Measurements from ENCODE around the gene NRG2. TPM values are rescaled to one million over a fixed set of nuclear protein-coding genes. Genes with fewer than 3 reads are reported as not detected.

NRG2 gene
- total and polyA plus RNA-seq, 2 of the 4 experiments (the other 2 are of a cell fraction) = 0.18 TPM; not detected in 1

DNA sequence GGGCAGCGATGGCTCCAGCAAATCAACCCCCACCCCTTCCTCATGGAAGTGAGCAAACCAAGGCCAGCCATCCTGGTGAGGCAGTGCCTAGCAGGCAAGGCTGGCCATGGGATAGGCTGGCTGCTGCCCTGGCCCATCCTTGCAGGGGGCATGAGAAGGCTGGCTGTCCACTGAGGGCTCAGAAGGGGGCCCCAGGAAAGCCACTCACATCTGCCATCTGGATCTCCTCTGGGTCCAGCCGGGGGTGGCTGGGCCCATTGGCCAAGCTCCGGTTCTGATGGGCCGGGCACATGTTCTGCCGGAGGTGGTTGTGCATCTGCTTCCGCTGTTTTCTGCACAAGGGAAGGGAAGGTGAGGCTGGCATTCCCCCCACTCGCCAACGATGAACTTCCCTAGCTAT lies 190.4 kb downstream of the NRG2 start:
- Histone ChIP-seq H2AK9ac (replicated peaks; ENCODE audit: low read depth, low read length, poor library complexity) (no peak overlapping the region), H2AK5ac (ENCODE audit: low read depth, low read length) (no peak overlapping the region), H3K79me1 (ENCODE audit: low read depth in 1 of 2, low read length in 2 of 2) (no peaks in the 10 kb centered on the region), H3K9me1 (ENCODE audit: insufficient read depth, low read length) (0 out of 2 replicates have a peak, but pooled peaks cover 4% of the 10 kb centered on the region), H2BK20ac (ENCODE audit: low read depth, low read length) (no peak overlapping the region), H3K9me3 (ENCODE audit: control insufficient read depth, insufficient read depth, low read length) (no peaks in the 10 kb centered on the region), H3K23ac (ENCODE audit: low read depth, low read length) (no peak overlapping the region), H3K14ac (replicated peaks; ENCODE audit: low read depth, low read length) (no peak overlapping the region), H3K9ac (ENCODE audit: low read depth, low read length) (no peak overlapping the region), H2AFZ (replicated peaks; ENCODE audit: low read length, poor library complexity) (no peak overlapping the region), H4K8ac (ENCODE audit: low read depth in 2 of 2, low read length in 2 of 2) (no peak overlapping the region), H3K18ac (ENCODE audit: low read depth, low read length) (no peak overlapping the region), H3K4me1 (ENCODE audit: control insufficient read depth, insufficient read depth, low read length) (no peaks in the 10 kb centered on the region), H4K91ac (ENCODE audit: insufficient read depth, low read depth, low read length) (no peak overlapping the region), H3K56ac (ENCODE audit: extremely low read depth, insufficient read depth, low read length) (no peak overlapping the region), H3K27ac (ENCODE audit: insufficient read depth, low read length) (no peak overlapping the region), H3K4me3 (ENCODE audit: insufficient read depth, low read depth, low read length) (no peak overlapping the region), H3K36me3 (ENCODE audit: control insufficient read depth, insufficient read depth, low read length) (no peaks in the 10 kb centered on the region), H2BK120ac (ENCODE audit: low read depth, low read length) (no peak overlapping the region), H4K20me1 (ENCODE audit: insufficient read depth, low read length) (no peaks in the 10 kb centered on the region), H3K27me3 (ENCODE audit: control insufficient read depth, insufficient read depth, low read length) (peaks cover 66% of the 10 kb centered on the region), H2BK15ac (ENCODE audit: low read depth, low read length) (no peak overlapping the region), H3K4me2 (ENCODE audit: low read depth, low read length) (no peak overlapping the region), H4K5ac (ENCODE audit: low read depth, low read length) (no peak overlapping the region), H3K4ac (ENCODE audit: low read depth, low read length) (no peak overlapping the region), H2BK5ac (ENCODE audit: low read depth, low read length, poor library complexity, severe bottlenecking) (no peak overlapping the region)
- no peak for TF ChIP-seq RCOR1 (IDR thresholded peaks at IDR 0.05; ENCODE audit: insufficient replicate concordance, low read length)
- no peak for TF ChIP-seq MAFK (IDR thresholded peaks at IDR 0.05; ENCODE audit: low read depth, low read length)
- no peak for TF ChIP-seq RFX5 (IDR thresholded peaks at IDR 0.05; ENCODE audit: low read depth, low read length)
- no peak for TF ChIP-seq MAZ (IDR thresholded peaks at IDR 0.05; ENCODE audit: borderline replicate concordance, low read depth, low read length)
- no peak for TF ChIP-seq RAD21 (IDR thresholded peaks at IDR 0.05; ENCODE audit: low read length)
- TF ChIP-seq ELK1 (IDR thresholded peaks at IDR 0.05; ENCODE audit: borderline replicate concordance, low read depth, low read length) = no peak
- no peak for TF ChIP-seq CHD1 (IDR thresholded peaks at IDR 0.05; ENCODE audit: low read depth, low read length)
- no peak for TF ChIP-seq FOS (IDR thresholded peaks at IDR 0.05; ENCODE audit: low read depth, low read length)
- TF ChIP-seq BHLHE40 (IDR thresholded peaks at IDR 0.05; ENCODE audit: low read depth, low read length) = no peak
- no peak for TF ChIP-seq SMC3 (IDR thresholded peaks at IDR 0.05; ENCODE audit: low read depth, low read length)
- TF ChIP-seq, protein P1, sequence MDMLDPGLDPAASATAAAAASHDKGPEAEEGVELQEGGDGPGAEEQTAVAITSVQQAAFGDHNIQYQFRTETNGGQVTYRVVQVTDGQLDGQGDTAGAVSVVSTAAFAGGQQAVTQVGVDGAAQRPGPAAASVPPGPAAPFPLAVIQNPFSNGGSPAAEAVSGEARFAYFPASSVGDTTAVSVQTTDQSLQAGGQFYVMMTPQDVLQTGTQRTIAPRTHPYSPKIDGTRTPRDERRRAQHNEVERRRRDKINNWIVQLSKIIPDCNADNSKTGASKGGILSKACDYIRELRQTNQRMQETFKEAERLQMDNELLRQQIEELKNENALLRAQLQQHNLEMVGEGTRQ (IDR thresholded peaks at IDR 0.05; ENCODE audit: low read depth, low read length) = no peak
- TF ChIP-seq POLR2A (IDR thresholded peaks at IDR 0.05; ENCODE audit: low read depth, low read length) = no peak
- TF ChIP-seq, protein P2, sequence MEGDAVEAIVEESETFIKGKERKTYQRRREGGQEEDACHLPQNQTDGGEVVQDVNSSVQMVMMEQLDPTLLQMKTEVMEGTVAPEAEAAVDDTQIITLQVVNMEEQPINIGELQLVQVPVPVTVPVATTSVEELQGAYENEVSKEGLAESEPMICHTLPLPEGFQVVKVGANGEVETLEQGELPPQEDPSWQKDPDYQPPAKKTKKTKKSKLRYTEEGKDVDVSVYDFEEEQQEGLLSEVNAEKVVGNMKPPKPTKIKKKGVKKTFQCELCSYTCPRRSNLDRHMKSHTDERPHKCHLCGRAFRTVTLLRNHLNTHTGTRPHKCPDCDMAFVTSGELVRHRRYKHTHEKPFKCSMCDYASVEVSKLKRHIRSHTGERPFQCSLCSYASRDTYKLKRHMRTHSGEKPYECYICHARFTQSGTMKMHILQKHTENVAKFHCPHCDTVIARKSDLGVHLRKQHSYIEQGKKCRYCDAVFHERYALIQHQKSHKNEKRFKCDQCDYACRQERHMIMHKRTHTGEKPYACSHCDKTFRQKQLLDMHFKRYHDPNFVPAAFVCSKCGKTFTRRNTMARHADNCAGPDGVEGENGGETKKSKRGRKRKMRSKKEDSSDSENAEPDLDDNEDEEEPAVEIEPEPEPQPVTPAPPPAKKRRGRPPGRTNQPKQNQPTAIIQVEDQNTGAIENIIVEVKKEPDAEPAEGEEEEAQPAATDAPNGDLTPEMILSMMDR (conservative IDR thresholded peaks at IDR 0.05; ENCODE audit: low read depth, low read length) = no peak
- no peak for TF ChIP-seq CEBPB (IDR thresholded peaks at IDR 0.05; ENCODE audit: low read depth, low read length)
- no peak for TF ChIP-seq NFE2L2 (IDR thresholded peaks at IDR 0.05; ENCODE audit: low read depth, low read length)
- ChIA-PET CTCF (interaction anchor here (0.8 kb wide), 1 partner anchor 116 kb away, joined by 4 read pairs; no protein-coding TSS in a partner anchor), POLR2A (ENCODE audit: unreplicated experiment) (interaction anchor here (0.5 kb wide), 1 partner anchor 148 kb away, joined by 10 read pairs; no protein-coding TSS in a partner anchor)
- BruUV-seq (replicated peaks) = no TSS peak
- dilution Hi-C loops (cut with HindIII; ENCODE audit: low sequenced_read_pairs, unreplicated experiment) = no loop called here
- intact Hi-C loops (cut with micrococcal nuclease) = no loop called here
- no CpG with 5 or more reads among the region's 8 CpGs for WGBS, 2 experiments (ENCODE audit: extremely low coverage in 2 of 2, insufficient read length in 1 of 2)
- ATAC-seq (ENCODE audit: low read depth) = no peak
- DNase-seq = no peak
- in situ Hi-C loops (cut with MboI; ENCODE audit: low sequenced_read_pairs) = no loop called here

Data from IMR-90 (cell line).